Fibroblast of lung (primary cell): Measurements from ENCODE around the gene R3HCC1L. TPM values are rescaled to one million over a fixed set of nuclear protein-coding genes. Genes with fewer than 3 reads are reported as not detected.

Experiments
- DNase-seq, 2 donors: peaks; one replicate each; pipeline versions ENCODE4 v3.0.0 to v3.0.0-alpha.2; 2010; ENCODE audit warnings: low read depth in 2 of 2
- H2AFZ ChIP-seq: 2 replicates; pipeline ENCODE4 v1.5.1; 2012; ENCODE audit warnings: low read length, control low read depth, inconsistent platforms
- H3K27ac ChIP-seq: 2 replicates; pipeline ENCODE4 v1.5.1; 2011; ENCODE audit warnings: low read length, control low read depth; ENCODE audit not compliant: insufficient read depth
- H3K27me3 ChIP-seq: 2 replicates; pipeline ENCODE4 v1.5.1; 2011; ENCODE audit warnings: mild to moderate bottlenecking, low read length; ENCODE audit not compliant: control insufficient read depth, insufficient read depth
- H3K36me3 ChIP-seq: 2 replicates; pipeline ENCODE4 v1.5.1; 2011; ENCODE audit warnings: low read length; ENCODE audit not compliant: control insufficient read depth, insufficient read depth
- H3K4me1 ChIP-seq: 2 replicates; pipeline ENCODE4 v1.5.1; 2011; ENCODE audit warnings: low read length; ENCODE audit not compliant: control insufficient read depth, insufficient read depth; ENCODE audit errors: extremely low read depth
- H3K4me2 ChIP-seq: 2 replicates; pipeline ENCODE4 v1.5.1; 2011; ENCODE audit warnings: low read length, control low read depth; ENCODE audit not compliant: insufficient read depth; ENCODE audit errors: extremely low read depth
- H3K4me3 ChIP-seq, 4 experiments: fragments of 200-600 bp in 1 of 4; sonication (generic) in 1 of 4; replicated peaks in 1 of 4; 2 replicates each; pipeline ENCODE4 v1.5.1; 2011 to 2016; ENCODE audit warnings: low read length in 4 of 4, low read depth in 3 of 4, mild to moderate bottlenecking in 3 of 4, control low read depth in 2 of 4, inconsistent platforms in 1 of 4, mixed read lengths in 1 of 4; ENCODE audit not compliant: insufficient read depth in 1 of 4; ENCODE audit errors: control extremely low read depth in 1 of 4
- H3K79me2 ChIP-seq: 2 replicates; pipeline ENCODE4 v1.5.1; 2012; ENCODE audit warnings: mild to moderate bottlenecking, low read length, inconsistent platforms; ENCODE audit not compliant: control insufficient read depth, insufficient read depth
- H3K9ac ChIP-seq: 2 replicates; pipeline ENCODE4 v1.5.1; 2011; ENCODE audit warnings: mild to moderate bottlenecking, low read length, control low read depth; ENCODE audit not compliant: insufficient read depth
- H3K9me3 ChIP-seq: 2 replicates; pipeline ENCODE4 v1.5.1; 2012; ENCODE audit warnings: low read depth, low read length; ENCODE audit not compliant: control insufficient read depth, insufficient read depth
- H4K20me1 ChIP-seq: 2 replicates; pipeline ENCODE4 v1.5.1; 2011; ENCODE audit warnings: low read length; ENCODE audit not compliant: control insufficient read depth, insufficient read depth; ENCODE audit errors: extremely low read depth
- CTCF ChIP-seq, 2 donors: IDR thresholded peaks in 1 of 2; conservative IDR thresholded peaks in 1 of 2; 1 replicate in 1 of 2; 2 replicates in 1 of 2; pipeline ENCODE4 v1.5.1; 2011 to 2012; ENCODE audit warnings: low read length in 2 of 2, control low read depth in 1 of 2, inconsistent platforms in 1 of 2, low read depth in 1 of 2, mild to moderate bottlenecking in 1 of 2
- EZH2 ChIP-seq: IDR thresholded peaks from 2 replicates; pipeline ENCODE4 v1.5.1; 2012; ENCODE audit warnings: low read length, control low read depth, mild to moderate bottlenecking; ENCODE audit errors: missing control alignments
- polyA minus RNA-seq: library from RNA; depleted of rRNA, polyadenylated mRNA; stranded (reverse); fragments of >200 nt; gene quantifications from 2 replicates; pipeline ENCODE4 v1.2.3, GENCODE V29; 2011; ENCODE audit warnings: low replicate concordance
- polyA plus RNA-seq, 2 donors: library from polyadenylated mRNA; depleted of rRNA in 1 of 2; stranded (reverse) in 1 of 2; unstranded in 1 of 2; fragments of >200 nt; gene quantifications; 2 replicates each; pipeline ENCODE4 v1.2.1, GENCODE V29; 2011 to 2012; ENCODE audit warnings: missing spikeins in 1 of 2
- total RNA-seq: library from RNA; depleted of rRNA; stranded (reverse); fragments of >200 nt; gene quantifications from 2 replicates; pipeline ENCODE4 v1.2.1, GENCODE V29; 2014

R3HCC1L gene
- total RNA-seq = 14.6 and 19.5 TPM in 2 replicates
- 8.6 and 11.1 TPM in 2 replicates for polyA plus RNA-seq
- 7.1 and 7.4 TPM in 2 replicates for polyA plus RNA-seq (2012)
- polyA minus RNA-seq = 0.07 and 10.1 TPM in 2 replicates

GRCh38 chr10:98134431-98135221 is at the start of gene R3HCC1L:
TSS of gene R3HCC1L (plus strand) at chr10:98134657. CDS start at chr10:98208115, 73,458 bp downstream.
- H3K4me1 ChIP-seq = peaks cover 2% of the 10 kb centered on the region
- H3K36me3 ChIP-seq = no peaks in the 10 kb centered on the region
- H4K20me1 ChIP-seq = no peaks in the 10 kb centered on the region
- H3K9ac ChIP-seq = peak within 1 kb of the TSS; percentile 90
- H3K4me2 ChIP-seq = peak within 1 kb of the TSS; percentile 88
- DNase-seq = peak; percentile 79 to 84
- no peaks in the 10 kb centered on the region for H3K27me3 ChIP-seq
- H3K27ac ChIP-seq = peak within 1 kb of the TSS; percentile 94
- H3K4me3 ChIP-seq = peak within 1 kb of the TSS; percentile 88 to 95 (median 92)
- H3K9me3 ChIP-seq = no peaks in the 10 kb centered on the region
- no peak for TF ChIP-seq EZH2
- TF ChIP-seq CTCF (conservative IDR thresholded peaks at IDR 0.05 in 1 of 2, IDR thresholded peaks at IDR 0.05 in 1 of 2; ENCODE audit: low read depth in 1 of 2, low read length in 2 of 2) = no peak
- H3K79me2 ChIP-seq = peaks cover 36% of the 10 kb centered on the region
- H2AFZ ChIP-seq = peak within 1 kb of the TSS; percentile 93

GRCh38 chr10:98085238-98085637 is 49.2 kb upstream of the R3HCC1L start:
- Histone ChIP-seq H4K20me1 (no peaks in the 10 kb centered on the region), H2AFZ (no peak overlapping the region), H3K9ac (no peak overlapping the region), H3K79me2 (no peaks in the 10 kb centered on the region), H3K27ac (no peak overlapping the region), H3K4me1 (no peaks in the 10 kb centered on the region), H3K27me3 (no peaks in the 10 kb centered on the region), H3K9me3 (no peaks in the 10 kb centered on the region), H3K4me2 (no peak overlapping the region), H3K4me3 (no peak overlapping the region), H3K36me3 (no peaks in the 10 kb centered on the region)
- TF ChIP-seq EZH2 = no peak
- TF ChIP-seq CTCF (conservative IDR thresholded peaks at IDR 0.05 in 1 of 2, IDR thresholded peaks at IDR 0.05 in 1 of 2; ENCODE audit: low read depth in 1 of 2, low read length in 2 of 2) = no peak
- DNase-seq = no peak

- Histone ChIP-seq H3K4me3 (no peak overlapping the region), H3K36me3 (no peaks in the 10 kb centered on the region), H3K79me2 (no peaks in the 10 kb centered on the region), H3K4me1 (no peaks in the 10 kb centered on the region), H3K9ac (no peak overlapping the region), H3K9me3 (no peaks in the 10 kb centered on the region), H3K4me2 (no peak overlapping the region), H3K27me3 (no peaks in the 10 kb centered on the region), H2AFZ (no peak overlapping the region), H3K27ac (no peak overlapping the region), H4K20me1 (no peaks in the 10 kb centered on the region)
- DNase-seq = no peak
- no peak for TF ChIP-seq CTCF (conservative IDR thresholded peaks at IDR 0.05 in 1 of 2, IDR thresholded peaks at IDR 0.05 in 1 of 2; ENCODE audit: low read depth in 1 of 2, low read length in 2 of 2)
- TF ChIP-seq EZH2 = no peak
Measured at GRCh38 chr10:98086837-98087708, 47.4 kb upstream of the R3HCC1L start.
